KOPT-K1 (cell line): ENCODE data around the gene AS3MT.
A peak's percentile ranks its signal among the peaks of the same experiment; 100 is the strongest.
"Not testable (repeated sequence)": the region's sequence is repeated elsewhere in the genome, so short reads cannot be mapped to it uniquely, and the experiment has no call there.

Source experiments
- H3K27ac ChIP-seq: fragments of 200-600 bp; sonication (generic); 2 replicates; pipeline ENCODE4 v1.5.1; 2016; ENCODE audit warnings: antibody characterized with exemption, mild to moderate bottlenecking, low read depth, low read length; ENCODE audit not compliant: poor library complexity, severe bottlenecking
- H3K36me3 ChIP-seq: fragments of 200-600 bp; sonication (generic); 2 replicates; pipeline ENCODE4 v1.5.1; 2017; ENCODE audit warnings: antibody characterized with exemption, mild to moderate bottlenecking, low read length, moderate library complexity; ENCODE audit not compliant: insufficient read depth
- H3K9me3 ChIP-seq: fragments of 200-600 bp; sonication (generic); 2 replicates; pipeline ENCODE4 v1.5.1; 2017; ENCODE audit warnings: antibody characterized with exemption, low read length, mild to moderate bottlenecking; ENCODE audit not compliant: insufficient read depth, poor library complexity, severe bottlenecking

AS3MT gene

GRCh38 chr10:102923601-102924000 is 54.3 kb downstream of the AS3MT start:
- H3K27ac ChIP-seq = no peak overlapping the region
- H3K36me3 ChIP-seq = no peaks in the 10 kb centered on the region
- no peaks in the 10 kb centered on the region for H3K9me3 ChIP-seq

GRCh38 chr10:102926842-102927241 is 57.6 kb downstream of the AS3MT start:
- Histone ChIP-seq H3K36me3 (no peaks in the 10 kb centered on the region), H3K27ac (no peak overlapping the region), H3K9me3 (no peaks in the 10 kb centered on the region)

GRCh38 chr10:102927311-102928010 is 58.2 kb downstream of the AS3MT start:
- no peak overlapping the region for H3K27ac ChIP-seq
- H3K36me3 ChIP-seq = no peaks in the 10 kb centered on the region
- H3K9me3 ChIP-seq = no peaks in the 10 kb centered on the region

- H3K27ac ChIP-seq, H3K36me3 ChIP-seq, H3K9me3 ChIP-seq: not testable (repeated sequence)
Measured at GRCh38 chr10:102928442-102928841, 59.2 kb downstream of the AS3MT start.

GRCh38 chr10:102930720-102931119 is 61.5 kb downstream of the AS3MT start:
- no peaks in the 10 kb centered on the region for H3K9me3 ChIP-seq
- H3K36me3 ChIP-seq = no peaks in the 10 kb centered on the region
- no peak overlapping the region for H3K27ac ChIP-seq

GRCh38 chr10:102931643-102932042 is 62.4 kb downstream of the AS3MT start:
- Histone ChIP-seq H3K9me3 (no peaks in the 10 kb centered on the region), H3K36me3 (no peaks in the 10 kb centered on the region), H3K27ac (no peak overlapping the region)

- Histone ChIP-seq H3K9me3 (no peaks in the 10 kb centered on the region), H3K27ac (no peak overlapping the region), H3K36me3 (no peaks in the 10 kb centered on the region)
Measured at GRCh38 chr10:102935505-102935904, 66.2 kb downstream of the AS3MT start.

- Histone ChIP-seq H3K27ac (peak overlapping the region; percentile 14), H3K36me3 (no peaks in the 10 kb centered on the region), H3K9me3 (no peaks in the 10 kb centered on the region)
Measured at GRCh38 chr10:102935939-102936605, 66.8 kb downstream of the AS3MT start.

- H3K36me3 ChIP-seq = no peaks in the 10 kb centered on the region
- no peaks in the 10 kb centered on the region for H3K9me3 ChIP-seq
- no peak overlapping the region for H3K27ac ChIP-seq
Measured at GRCh38 chr10:102941401-102941800, 72.1 kb downstream of the AS3MT start.

GRCh38 chr10:102945449-102945848 is 76.2 kb downstream of the AS3MT start:
- Histone ChIP-seq H3K9me3 (no peaks in the 10 kb centered on the region), H3K27ac (no peak overlapping the region), H3K36me3 (no peaks in the 10 kb centered on the region)

- H3K36me3 ChIP-seq = no peaks in the 10 kb centered on the region
- no peaks in the 10 kb centered on the region for H3K9me3 ChIP-seq
- no peak overlapping the region for H3K27ac ChIP-seq
Measured at GRCh38 chr10:102945962-102946361, 76.7 kb downstream of the AS3MT start.

- Histone ChIP-seq H3K9me3 (no peaks in the 10 kb centered on the region), H3K36me3 (no peaks in the 10 kb centered on the region), H3K27ac (no peak overlapping the region)
Measured at GRCh38 chr10:102946992-102947391, 77.7 kb downstream of the AS3MT start.

- Histone ChIP-seq H3K36me3 (no peaks in the 10 kb centered on the region), H3K9me3 (no peaks in the 10 kb centered on the region), H3K27ac (no peak overlapping the region)
Measured at GRCh38 chr10:102948176-102948575, 78.9 kb downstream of the AS3MT start.

- no peak overlapping the region for H3K27ac ChIP-seq
- H3K9me3 ChIP-seq = no peaks in the 10 kb centered on the region
- H3K36me3 ChIP-seq = no peaks in the 10 kb centered on the region
Measured at GRCh38 chr10:102948786-102949185, 79.5 kb downstream of the AS3MT start.

GRCh38 chr10:102949916-102950315 is 80.6 kb downstream of the AS3MT start:
- H3K36me3 ChIP-seq = no peaks in the 10 kb centered on the region
- H3K9me3 ChIP-seq = no peaks in the 10 kb centered on the region
- H3K27ac ChIP-seq = no peak overlapping the region

- H3K36me3 ChIP-seq = no peaks in the 10 kb centered on the region
- no peaks in the 10 kb centered on the region for H3K9me3 ChIP-seq
- no peak overlapping the region for H3K27ac ChIP-seq
Measured at GRCh38 chr10:102951316-102951715, 82.0 kb downstream of the AS3MT start.
